ENCODE results near the gene ZNF627.
A peak's percentile ranks its signal among the peaks of the same experiment; 100 is the strongest.

Gene ZNF627

DNA sequence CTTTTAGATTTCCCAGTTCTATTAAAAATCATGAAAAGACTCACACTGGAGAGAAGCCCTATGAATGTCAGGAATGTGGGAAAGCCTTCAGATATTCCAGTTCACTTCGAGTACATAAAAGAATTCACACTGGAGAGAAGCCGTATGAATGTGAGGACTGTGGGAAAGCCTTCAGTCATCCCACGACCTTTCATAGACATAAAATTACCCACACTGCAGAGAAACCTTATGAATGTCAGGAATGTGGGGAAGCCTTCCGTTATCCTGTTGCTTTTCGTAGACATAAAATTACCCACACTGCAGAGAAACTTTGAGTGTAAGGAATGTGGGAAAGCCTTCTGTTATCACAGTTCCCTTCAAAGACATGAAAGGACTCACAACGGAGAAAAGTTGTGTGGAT lies 55.2 kb downstream of the ZNF627 start:
- TF ChIP-seq, protein P1, sequence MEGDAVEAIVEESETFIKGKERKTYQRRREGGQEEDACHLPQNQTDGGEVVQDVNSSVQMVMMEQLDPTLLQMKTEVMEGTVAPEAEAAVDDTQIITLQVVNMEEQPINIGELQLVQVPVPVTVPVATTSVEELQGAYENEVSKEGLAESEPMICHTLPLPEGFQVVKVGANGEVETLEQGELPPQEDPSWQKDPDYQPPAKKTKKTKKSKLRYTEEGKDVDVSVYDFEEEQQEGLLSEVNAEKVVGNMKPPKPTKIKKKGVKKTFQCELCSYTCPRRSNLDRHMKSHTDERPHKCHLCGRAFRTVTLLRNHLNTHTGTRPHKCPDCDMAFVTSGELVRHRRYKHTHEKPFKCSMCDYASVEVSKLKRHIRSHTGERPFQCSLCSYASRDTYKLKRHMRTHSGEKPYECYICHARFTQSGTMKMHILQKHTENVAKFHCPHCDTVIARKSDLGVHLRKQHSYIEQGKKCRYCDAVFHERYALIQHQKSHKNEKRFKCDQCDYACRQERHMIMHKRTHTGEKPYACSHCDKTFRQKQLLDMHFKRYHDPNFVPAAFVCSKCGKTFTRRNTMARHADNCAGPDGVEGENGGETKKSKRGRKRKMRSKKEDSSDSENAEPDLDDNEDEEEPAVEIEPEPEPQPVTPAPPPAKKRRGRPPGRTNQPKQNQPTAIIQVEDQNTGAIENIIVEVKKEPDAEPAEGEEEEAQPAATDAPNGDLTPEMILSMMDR (conservative IDR thresholded peaks at IDR 0.05; ENCODE audit: low read depth, low read length): no peak
- no peak for DNase-seq (ENCODE audit: low read depth)
- no peak overlapping the region for H3K4me3 ChIP-seq (ENCODE audit: low read length)

DNA sequence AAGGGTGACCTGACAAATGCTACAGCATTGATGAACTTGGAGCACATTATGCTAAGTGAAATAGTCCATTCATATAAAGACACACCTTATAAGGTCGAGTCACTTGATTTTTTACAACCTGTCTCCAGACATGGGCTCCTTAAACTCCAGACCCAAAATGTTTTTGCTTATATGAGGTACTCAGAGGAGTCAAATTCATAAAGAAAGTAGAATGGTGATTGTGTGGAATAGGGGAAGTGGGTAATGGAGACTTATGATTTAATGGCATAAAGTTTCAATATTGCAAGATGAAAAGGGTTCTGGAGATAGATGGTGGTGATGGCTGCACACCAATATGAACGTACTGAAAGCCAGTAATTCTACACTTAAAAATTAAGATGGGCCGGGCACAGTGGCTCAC lies 59.3 kb downstream of the ZNF627 start:
- no peak overlapping the region for H3K4me3 ChIP-seq (ENCODE audit: low read length)
- no peak for DNase-seq (ENCODE audit: low read depth)
- TF ChIP-seq, protein P1 (conservative IDR thresholded peaks at IDR 0.05; ENCODE audit: low read depth, low read length): no peak

DNA sequence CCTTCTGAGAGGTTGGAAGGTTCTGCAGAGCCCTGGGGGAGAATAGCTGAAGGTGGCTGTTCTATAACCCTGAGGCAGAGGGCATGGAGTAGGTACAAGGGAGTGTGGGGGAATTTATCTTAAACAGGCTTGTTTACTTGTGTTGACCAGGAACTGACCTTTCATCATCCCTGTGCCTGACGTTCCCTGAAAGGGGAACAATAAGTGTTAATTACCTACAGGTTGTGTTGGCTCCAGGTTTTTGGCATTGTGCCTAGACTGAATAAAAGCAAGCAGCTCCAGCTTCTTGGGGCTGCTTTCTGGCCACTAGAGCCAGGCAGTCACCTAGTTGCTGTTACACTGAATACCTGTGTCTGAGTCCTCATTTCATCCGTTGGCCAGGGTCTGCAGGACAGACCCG lies 60.0 kb downstream of the ZNF627 start:
- no peak for DNase-seq (ENCODE audit: low read depth)
- no peak overlapping the region for H3K4me3 ChIP-seq (ENCODE audit: low read length)
- TF ChIP-seq, protein P1 (conservative IDR thresholded peaks at IDR 0.05; ENCODE audit: low read depth, low read length): no peak

DNA sequence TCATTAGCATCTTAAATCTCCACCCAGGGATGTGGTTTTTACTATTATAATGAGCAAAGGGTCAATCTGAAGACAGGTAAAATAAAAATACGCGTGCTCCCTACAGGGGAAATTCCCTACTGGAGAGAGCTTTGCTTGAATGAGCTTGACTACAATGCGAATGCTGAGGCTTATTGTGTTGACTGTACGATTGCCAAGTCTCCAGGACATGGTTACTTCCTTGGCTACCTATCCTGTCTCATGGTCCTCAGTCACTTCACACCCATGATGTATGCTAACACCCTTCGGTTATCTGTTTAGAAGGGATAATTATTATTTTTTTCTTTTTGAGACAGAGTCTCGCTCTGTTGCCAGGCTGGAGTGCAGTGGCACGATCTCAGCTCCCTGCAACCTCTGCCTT lies 61.7 kb downstream of the ZNF627 start:
- no peak for DNase-seq (ENCODE audit: low read depth)
- no peak overlapping the region for H3K4me3 ChIP-seq (ENCODE audit: low read length)
- TF ChIP-seq, protein P1 (conservative IDR thresholded peaks at IDR 0.05; ENCODE audit: low read depth, low read length): no peak

DNA sequence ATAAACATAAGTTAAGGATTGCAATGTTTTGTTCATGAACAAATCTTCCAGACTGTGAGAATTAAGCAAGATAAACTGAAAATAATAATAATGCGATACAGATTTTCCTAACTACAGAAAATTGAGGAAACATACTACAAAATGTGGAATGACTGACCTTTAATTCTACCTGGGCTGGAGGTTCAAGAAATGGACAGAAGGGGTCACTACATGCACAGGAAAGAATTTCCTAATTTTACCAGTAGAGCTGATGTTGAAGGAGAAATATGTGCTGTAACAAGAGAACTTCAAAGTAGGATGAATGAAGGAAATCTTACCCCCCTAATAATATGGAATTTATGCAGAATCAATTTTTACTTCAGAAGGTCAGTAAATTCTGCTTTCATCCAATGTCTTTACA lies 62.3 kb downstream of the ZNF627 start:
- no peak overlapping the region for H3K4me3 ChIP-seq (ENCODE audit: low read length)
- TF ChIP-seq, protein P1 (conservative IDR thresholded peaks at IDR 0.05; ENCODE audit: low read depth, low read length): peak; percentile 11
- no peak for DNase-seq (ENCODE audit: low read depth)

DNA sequence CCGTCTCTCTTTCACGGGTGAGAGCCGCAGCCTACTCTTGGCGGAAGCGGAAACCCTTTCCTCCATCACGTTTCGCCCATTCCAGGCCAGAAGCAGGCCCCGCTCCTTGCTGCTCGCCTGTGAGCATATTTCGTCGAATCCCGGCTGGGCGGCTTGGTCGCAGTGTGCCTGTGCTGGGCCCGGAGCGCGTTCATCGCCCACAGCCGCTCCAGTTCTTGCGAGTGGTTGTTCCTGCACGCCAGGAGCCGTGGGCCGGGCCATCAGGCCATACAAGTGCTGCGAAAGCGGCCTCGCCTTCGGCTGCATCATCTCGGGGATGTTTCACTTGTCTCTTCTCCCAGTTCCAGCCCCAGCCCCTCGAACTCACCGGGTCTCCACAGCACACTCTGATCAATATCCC lies 65.0 kb downstream of the ZNF627 start:
- TF ChIP-seq, protein P1 (conservative IDR thresholded peaks at IDR 0.05; ENCODE audit: low read depth, low read length): no peak
- H3K4me3 ChIP-seq (ENCODE audit: low read length): no peak overlapping the region

DNA sequence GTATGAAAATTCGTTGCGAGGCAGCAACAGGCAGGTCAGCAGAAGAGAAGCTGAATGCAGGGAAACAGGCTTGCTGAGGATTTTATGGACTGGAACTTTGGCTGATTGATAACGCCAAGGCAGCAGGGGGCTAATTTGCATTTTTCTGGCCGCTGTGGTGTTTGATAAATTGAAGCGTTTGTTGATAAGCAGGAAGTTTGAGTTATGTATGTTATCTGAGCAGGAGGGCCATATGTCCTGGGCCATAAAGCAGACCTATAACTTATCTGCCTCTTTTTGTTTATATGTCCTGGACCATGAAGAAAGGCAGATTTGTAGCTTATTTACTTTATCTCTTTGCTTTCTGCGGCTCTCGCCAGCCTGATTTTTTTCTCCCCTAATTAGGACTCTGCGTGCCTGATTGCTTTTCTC lies 65.9 kb downstream of the ZNF627 start:
- DNase-seq (ENCODE audit: low read depth): no peak
- TF ChIP-seq, protein P1 (conservative IDR thresholded peaks at IDR 0.05; ENCODE audit: low read depth, low read length): no peak
- H3K4me3 ChIP-seq (ENCODE audit: low read length): no peak overlapping the region

More for the DNA sequence above, 65.0 kb downstream of the ZNF627 start:
- DNase-seq (ENCODE audit: low read depth): no peak

Measured in retinal pigment epithelial cell (primary cell).